Loucy (cell line): Measurements from ENCODE around the gene AGBL4.

Source experiments
- H2AFZ ChIP-seq: fragments of 200-600 bp; sonication (generic); 2 replicates; pipeline ENCODE4 v1.6.0; 2016; ENCODE audit warnings: antibody characterized with exemption, mild to moderate bottlenecking, low read length, moderate library complexity
- H3F3A ChIP-seq: fragments of 200-600 bp; 2 replicates; pipeline ENCODE4 v1.6.0; 2016; ENCODE audit warnings: antibody characterized with exemption, low read depth, mild to moderate bottlenecking
- H3K27me3 ChIP-seq: fragments of 200-600 bp; sonication (generic); 2 replicates; pipeline ENCODE4 v1.6.1; 2014; ENCODE audit warnings: low read length, mild to moderate bottlenecking; ENCODE audit not compliant: insufficient read depth, poor library complexity, severe bottlenecking
- H3K36me3 ChIP-seq: fragments of 200-600 bp; sonication (generic); 2 replicates; pipeline ENCODE4 v1.6.1; 2016; ENCODE audit warnings: low read length; ENCODE audit not compliant: insufficient read depth
- H3K4me1 ChIP-seq: fragments of 200-600 bp; sonication (generic); 2 replicates; pipeline ENCODE4 v1.5.1; 2014; ENCODE audit warnings: low read length, mild to moderate bottlenecking; ENCODE audit not compliant: insufficient read depth, poor library complexity, severe bottlenecking
- H3K4me2 ChIP-seq: fragments of 200-600 bp; sonication (generic); 2 replicates; pipeline ENCODE4 v1.6.0; 2014; ENCODE audit warnings: antibody characterized with exemption, low read length, low read depth, mild to moderate bottlenecking; ENCODE audit not compliant: poor library complexity, severe bottlenecking
- H3K4me3 ChIP-seq: fragments of 200-600 bp; sonication (generic); 2 replicates; pipeline ENCODE4 v1.5.1; 2014; ENCODE audit warnings: low read length, mild to moderate bottlenecking, mixed read lengths; ENCODE audit not compliant: poor library complexity, severe bottlenecking
- H3K79me2 ChIP-seq: fragments of 200-600 bp; sonication (generic); 2 replicates; pipeline ENCODE4 v1.6.1; 2014; ENCODE audit warnings: low read length; ENCODE audit not compliant: insufficient read depth
- H3K9ac ChIP-seq: fragments of 200-600 bp; sonication (generic); 2 replicates; pipeline ENCODE4 v1.6.0; 2014; ENCODE audit warnings: mild to moderate bottlenecking, low read depth, low read length, moderate library complexity; ENCODE audit not compliant: poor library complexity, severe bottlenecking
- H3K9me2 ChIP-seq: fragments of 200-600 bp; sonication (generic); replicated peaks from 2 replicates; pipeline ENCODE4 v1.6.1; 2016; ENCODE audit warnings: low read depth, low read length, mixed read lengths
- H3K9me3 ChIP-seq: fragments of 200-600 bp; sonication (generic); 2 replicates; pipeline ENCODE4 v1.6.1; 2014; ENCODE audit warnings: mild to moderate bottlenecking, antibody characterized with exemption, low read length, low read depth; ENCODE audit not compliant: insufficient read depth
- H4K20me1 ChIP-seq: fragments of 200-600 bp; sonication (generic); 2 replicates; pipeline ENCODE4 v1.6.0; 2014; ENCODE audit warnings: antibody characterized with exemption, low read length, mild to moderate bottlenecking; ENCODE audit not compliant: insufficient read depth, poor library complexity, severe bottlenecking
- CTCF ChIP-seq: fragments of 200-600 bp; sonication (generic); conservative IDR thresholded peaks from 2 replicates; pipeline ENCODE4 v1.5.1; 2014; ENCODE audit warnings: mild to moderate bottlenecking, antibody characterized with exemption, low read length
- EZH2phosphoT487 ChIP-seq: fragments of 200-600 bp; IDR thresholded peaks from 2 replicates; pipeline ENCODE4 v1.6.1; 2018; ENCODE audit warnings: antibody characterized with exemption, mild to moderate bottlenecking, moderate library complexity, borderline replicate concordance

The AGBL4 gene

GRCh38 chr1:49576327-49576901 lies 447.3 kb downstream of the AGBL4 start:
- Histone ChIP-seq H3K27me3 (no peaks in the 10 kb centered on the region), H3K4me3 (no peak overlapping the region), H3K4me1 (no peaks in the 10 kb centered on the region), H3K4me2 (no peak overlapping the region), H3F3A (no peaks in the 10 kb centered on the region), H3K79me2 (no peaks in the 10 kb centered on the region), H3K9me3 (no peaks in the 10 kb centered on the region), H4K20me1 (no peaks in the 10 kb centered on the region), H3K36me3 (no peaks in the 10 kb centered on the region), H3K9ac (no peak overlapping the region), H3K9me2 (no peaks in the 10 kb centered on the region), H2AFZ (no peak overlapping the region)
- TF ChIP-seq EZH2phosphoT487 (no peak), CTCF (no peak)

- H3K9me3 ChIP-seq: no peaks in the 10 kb centered on the region; the same call in 1 of the 2 replicates
- TF ChIP-seq EZH2phosphoT487 (no peak), CTCF (no peak)
Measured at GRCh38 chr1:49556676-49557234, 467.0 kb downstream of the AGBL4 start.

GRCh38 chr1:49552101-49552500 lies 471.7 kb downstream of the AGBL4 start:
- Histone ChIP-seq H3K79me2 (no peaks in the 10 kb centered on the region), H3F3A (no peaks in the 10 kb centered on the region), H3K9me2 (no peaks in the 10 kb centered on the region), H3K4me1 (no peaks in the 10 kb centered on the region), H3K4me2 (no peak overlapping the region), H4K20me1 (no peaks in the 10 kb centered on the region), H3K9ac (no peak overlapping the region), H3K36me3 (no peaks in the 10 kb centered on the region), H3K4me3 (no peak overlapping the region), H3K9me3 (no peaks in the 10 kb centered on the region; the same call in 1 of the 2 replicates), H2AFZ (no peak overlapping the region), H3K27me3 (no peaks in the 10 kb centered on the region)
- TF ChIP-seq CTCF (no peak), EZH2phosphoT487 (no peak)

More at GRCh38 chr1:49556676-49557234, 467.0 kb downstream of the AGBL4 start:
- no peak overlapping the region for H3K4me2 ChIP-seq
- no peaks in the 10 kb centered on the region for H3F3A ChIP-seq
- H3K4me3 ChIP-seq: no peak overlapping the region
- no peaks in the 10 kb centered on the region for H3K36me3 ChIP-seq
- H3K9me2 ChIP-seq: no peaks in the 10 kb centered on the region
- H3K27me3 ChIP-seq: no peaks in the 10 kb centered on the region
- H2AFZ ChIP-seq: no peak overlapping the region
- H3K79me2 ChIP-seq: no peaks in the 10 kb centered on the region
- no peaks in the 10 kb centered on the region for H3K4me1 ChIP-seq
- no peak overlapping the region for H3K9ac ChIP-seq
- no peaks in the 10 kb centered on the region for H4K20me1 ChIP-seq
